Trophoblast cell (in vitro differentiated cells and primary cell): ENCODE data around the gene C20orf204.

Experiments used
- DNase-seq, 2 donors: peaks; one replicate each; pipeline ENCODE4 v3.0.0-alpha.2; 2016
- H2AFZ ChIP-seq: 2 replicates; pipeline ENCODE4 v1.6.1; 2013; ENCODE audit warnings: low read length, moderate library complexity, mild to moderate bottlenecking; ENCODE audit not compliant: insufficient read depth, poor library complexity
- H2AK5ac ChIP-seq: 2 replicates; pipeline ENCODE4 v1.6.1; 2013; ENCODE audit warnings: mild to moderate bottlenecking, low read length
- H2BK120ac ChIP-seq: 2 replicates; pipeline ENCODE4 v1.6.1; 2013; ENCODE audit warnings: low read length, mild to moderate bottlenecking, moderate library complexity; ENCODE audit not compliant: insufficient read depth, poor library complexity
- H2BK12ac ChIP-seq: 2 replicates; pipeline ENCODE4 v1.6.1; 2013; ENCODE audit warnings: mild to moderate bottlenecking, low read length, moderate library complexity
- H2BK5ac ChIP-seq: 2 replicates; pipeline ENCODE4 v1.6.1; 2013; ENCODE audit warnings: low read length, low read depth, moderate library complexity, mild to moderate bottlenecking; ENCODE audit not compliant: poor library complexity
- H3K14ac ChIP-seq: 2 replicates; pipeline ENCODE4 v1.6.1; 2013; ENCODE audit warnings: mild to moderate bottlenecking, low read length
- H3K18ac ChIP-seq: 2 replicates; pipeline ENCODE4 v1.6.1; 2013; ENCODE audit warnings: mild to moderate bottlenecking, low read length
- H3K23ac ChIP-seq: 2 replicates; pipeline ENCODE4 v1.6.1; 2013; ENCODE audit warnings: low read length
- H3K27ac ChIP-seq: 2 replicates; pipeline ENCODE4 v1.5.1; 2013; ENCODE audit warnings: low read depth, mild to moderate bottlenecking, inconsistent platforms, low read length, moderate library complexity
- H3K27me3 ChIP-seq: 2 replicates; pipeline ENCODE4 v1.6.1; 2013; ENCODE audit warnings: inconsistent platforms, mild to moderate bottlenecking, low read length, moderate library complexity; ENCODE audit not compliant: insufficient read depth
- H3K36me3 ChIP-seq, 2 experiments: 1 replicate in 1 of 2; 2 replicates in 1 of 2; pipeline ENCODE4 v1.6.1; 2013; ENCODE audit warnings: low read length in 2 of 2, mild to moderate bottlenecking in 2 of 2, moderate library complexity in 1 of 2; ENCODE audit not compliant: insufficient read depth in 2 of 2, control insufficient read depth in 1 of 2
- H3K4ac ChIP-seq: 2 replicates; pipeline ENCODE4 v1.6.1; 2013; ENCODE audit warnings: low read depth, mild to moderate bottlenecking, low read length, moderate library complexity
- H3K4me1 ChIP-seq, 2 experiments: 1 replicate in 1 of 2; 2 replicates in 1 of 2; pipeline ENCODE4 v1.6.1; 2013; ENCODE audit warnings: low read length in 2 of 2, mild to moderate bottlenecking in 2 of 2, moderate library complexity in 1 of 2; ENCODE audit not compliant: insufficient read depth in 2 of 2, control insufficient read depth in 1 of 2
- H3K4me2 ChIP-seq: 2 replicates; pipeline ENCODE4 v1.6.1; 2013; ENCODE audit warnings: inconsistent platforms, mild to moderate bottlenecking, low read length, moderate library complexity
- H3K4me3 ChIP-seq: 2 replicates; pipeline ENCODE4 v1.5.1; 2013; ENCODE audit warnings: mild to moderate bottlenecking, low read depth, low read length, inconsistent platforms
- H3K79me1 ChIP-seq: one replicate; pipeline ENCODE4 v1.6.1; 2013; ENCODE audit warnings: low read length
- H3K79me2 ChIP-seq: 2 replicates; pipeline ENCODE4 v1.6.1; 2013; ENCODE audit warnings: low read length, mild to moderate bottlenecking; ENCODE audit not compliant: control insufficient read depth, insufficient read depth, poor library complexity
- H3K9ac ChIP-seq: 2 replicates; pipeline ENCODE4 v1.6.1; 2013; ENCODE audit warnings: mild to moderate bottlenecking, low read length
- H3K9me3 ChIP-seq: 2 replicates; pipeline ENCODE4 v1.6.1; 2013; ENCODE audit warnings: low read depth, mild to moderate bottlenecking, control low read depth, inconsistent platforms, low read length; ENCODE audit not compliant: insufficient read depth
- H4K12ac ChIP-seq: 2 replicates; pipeline ENCODE4 v1.6.1; 2013; ENCODE audit warnings: low read depth, mild to moderate bottlenecking, low read length, moderate library complexity
- H4K8ac ChIP-seq: 2 replicates; pipeline ENCODE4 v1.6.1; 2013; ENCODE audit warnings: low read depth, mild to moderate bottlenecking, low read length, moderate library complexity
- H4K91ac ChIP-seq: one replicate; pipeline ENCODE4 v1.6.1; 2013; ENCODE audit warnings: low read depth, mild to moderate bottlenecking, low read length, moderate library complexity
- WGBS: extraction: QIAGEN DNeasy Blood & Tissue Kit; methylation state at CpG from one replicate; pipeline ENCODE4 v1.1.7; 2013; ENCODE audit warnings: missing lambda C conversion rate; ENCODE audit not compliant: insufficient read length, insufficient coverage; ENCODE audit errors: extremely low coverage; 5-methylcytosine and 5-hydroxymethylcytosine counted together

The C20orf204 gene

GRCh38 chr20:64047968-64048401 lies 12.0 kb downstream of the C20orf204 start:
- no peak overlapping the region for H3K23ac ChIP-seq
- peaks cover 0 to 14% of the 10 kb centered on the region in 2 experiments for H3K4me1 ChIP-seq
- H3K79me2 ChIP-seq, result no peaks in the 10 kb centered on the region
- H2AFZ ChIP-seq, result no peak overlapping the region
- no peak overlapping the region for H2BK120ac ChIP-seq
- no peak overlapping the region for H2AK5ac ChIP-seq
- no CpG with 5 or more reads among the region's 49 CpGs for WGBS
- peaks cover 37% of the 10 kb centered on the region for H3K27me3 ChIP-seq
- H2BK12ac ChIP-seq, result no peak overlapping the region
- no peak overlapping the region for H3K4me3 ChIP-seq
- H3K9me3 ChIP-seq, result no peaks in the 10 kb centered on the region
- no peak overlapping the region for H4K91ac ChIP-seq
- H4K8ac ChIP-seq, result no peak overlapping the region
- H3K9ac ChIP-seq, result no peak overlapping the region
- no peak overlapping the region for H3K27ac ChIP-seq
- H4K12ac ChIP-seq, result no peak overlapping the region
- no peak overlapping the region for H3K4ac ChIP-seq
- H3K4me2 ChIP-seq, result peak overlapping the region; percentile 51
- H3K79me1 ChIP-seq, result no peaks in the 10 kb centered on the region
- no peak for DNase-seq
- no peaks in the 10 kb centered on the region for H3K36me3 ChIP-seq
- H3K18ac ChIP-seq, result no peak overlapping the region
- H3K14ac ChIP-seq, result no peak overlapping the region
- H2BK5ac ChIP-seq, result no peak overlapping the region

DNA sequence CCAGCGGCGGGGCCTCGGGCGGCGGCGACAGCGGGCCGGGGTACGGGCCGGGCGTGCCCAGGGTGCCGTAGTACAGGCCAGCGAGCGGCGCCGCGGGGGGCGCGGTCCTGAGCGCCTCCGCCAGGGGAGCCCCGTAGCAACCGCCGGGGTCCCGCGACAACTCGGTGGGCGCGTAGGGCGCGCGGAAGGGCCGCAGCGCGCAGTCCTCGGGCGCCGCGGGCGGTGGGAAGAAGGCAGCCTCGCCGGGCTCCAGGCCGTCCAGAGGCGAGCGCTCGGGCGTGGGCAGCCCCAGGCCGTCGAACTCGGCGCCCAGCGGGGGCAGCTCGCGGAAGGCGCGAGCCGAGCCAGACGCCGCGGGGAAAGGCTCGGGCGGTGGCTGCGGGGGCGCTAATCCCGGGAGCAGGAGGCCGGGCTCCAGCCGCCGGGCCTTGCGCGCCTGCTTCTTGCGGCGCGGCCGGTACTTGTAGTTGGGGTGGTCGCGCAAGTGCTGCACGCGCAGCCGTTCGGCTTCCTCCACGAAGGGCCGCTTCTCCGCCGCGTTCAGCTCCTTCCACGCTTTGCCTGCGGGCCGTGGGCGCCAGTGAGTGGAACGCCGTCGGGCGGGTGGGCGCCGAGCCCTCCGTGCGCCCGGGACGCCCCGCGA lies 12.5 kb downstream of the C20orf204 start:
- Histone ChIP-seq H2AK5ac (no peak overlapping the region), H3K4me3 (no peak overlapping the region), H3K27ac (no peak overlapping the region), H3K4me2 (peak overlapping the region; percentile 51), H2BK12ac (no peak overlapping the region), H3K27me3 (peaks cover 37% of the 10 kb centered on the region), H3K79me1 (no peaks in the 10 kb centered on the region), H3K36me3 (no peaks in the 10 kb centered on the region), H3K9me3 (no peaks in the 10 kb centered on the region), H3K4ac (no peak overlapping the region), H2BK120ac (no peak overlapping the region), H4K91ac (no peak overlapping the region), H4K8ac (no peak overlapping the region), H2AFZ (no peak overlapping the region), H4K12ac (no peak overlapping the region), H3K79me2 (no peaks in the 10 kb centered on the region), H3K14ac (no peak overlapping the region), H2BK5ac (no peak overlapping the region), H3K23ac (no peak overlapping the region), H3K18ac (no peak overlapping the region), H3K9ac (no peak overlapping the region), H3K4me1 (peaks cover 0 to 14% of the 10 kb centered on the region in 2 experiments)
- WGBS, result no CpG with 5 or more reads among the region's 101 CpGs
- DNase-seq, result no peak

DNA sequence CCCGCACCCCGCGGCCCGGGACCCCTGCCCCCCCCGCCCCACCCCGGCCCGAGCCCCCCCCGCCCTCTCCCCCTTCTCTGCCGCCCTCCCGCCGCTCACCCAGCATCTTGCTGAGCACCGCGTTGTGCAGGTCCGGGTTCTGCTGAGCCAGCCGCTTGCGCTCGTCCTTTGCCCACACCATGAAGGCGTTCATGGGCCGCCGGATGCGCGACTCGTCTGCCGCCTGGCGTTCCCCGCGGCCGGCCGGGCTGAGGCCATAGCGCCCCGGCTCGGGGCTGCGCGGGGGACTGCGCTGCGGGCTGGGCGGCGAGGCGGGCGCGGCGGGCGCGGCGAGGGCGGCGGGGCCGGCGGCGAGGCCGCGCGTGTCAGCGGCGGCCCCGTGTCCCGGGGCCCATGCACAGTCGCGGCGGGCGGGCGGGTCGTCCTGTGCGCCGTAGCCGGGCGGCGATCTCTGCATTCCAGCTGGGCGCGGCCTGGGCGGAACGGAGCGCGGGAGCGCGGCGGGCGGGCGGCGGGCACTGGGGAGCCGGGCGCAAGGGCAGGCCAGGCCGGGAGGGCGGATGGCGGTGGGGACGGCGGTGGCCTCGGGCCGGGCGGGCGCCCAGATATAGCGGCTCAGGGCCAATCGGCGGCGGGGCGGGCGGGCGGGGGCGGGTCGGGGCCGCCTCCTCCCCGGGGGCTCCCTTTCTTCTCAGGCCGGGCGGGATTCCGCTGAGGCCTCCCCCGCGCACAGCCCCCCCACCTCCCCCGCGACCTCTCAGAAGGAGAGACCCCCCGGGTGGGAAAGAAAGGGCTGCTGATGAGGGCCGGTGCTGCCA lies 13.3 kb downstream of the C20orf204 start, which contains the start of gene SOX18:
TSS of gene SOX18 (minus strand) at position 580 of the 818 bp plus-strand sequence. CDS start at position 457, 123 bp downstream.
- Histone ChIP-seq H3K27ac (no peak within 1 kb of the TSS), H4K91ac (no peak within 1 kb of the TSS), H2AFZ (no peak within 1 kb of the TSS), H3K79me1 (peaks cover 2% of the 10 kb centered on the region), H3K9me3 (no peaks in the 10 kb centered on the region), H3K4me2 (peak within 1 kb of the TSS; percentile 51), H2BK5ac (no peak within 1 kb of the TSS), H3K9ac (no peak within 1 kb of the TSS), H2BK120ac (no peak within 1 kb of the TSS), H3K4me1 (peaks cover 6 to 20% of the 10 kb centered on the region in 2 experiments), H4K12ac (no peak within 1 kb of the TSS), H2BK12ac (no peak within 1 kb of the TSS), H4K8ac (no peak within 1 kb of the TSS), H3K36me3 (no peaks in the 10 kb centered on the region), H2AK5ac (no peak within 1 kb of the TSS), H3K4ac (no peak within 1 kb of the TSS), H3K27me3 (peaks cover 37% of the 10 kb centered on the region), H3K14ac (no peak within 1 kb of the TSS), H3K4me3 (no peak within 1 kb of the TSS), H3K23ac (no peak within 1 kb of the TSS), H3K18ac (no peak within 1 kb of the TSS), H3K79me2 (no peaks in the 10 kb centered on the region)
- no CpG with 5 or more reads among the region's 111 CpGs for WGBS
- peak in 1 of 2 donors; percentile 38 for DNase-seq

DNA sequence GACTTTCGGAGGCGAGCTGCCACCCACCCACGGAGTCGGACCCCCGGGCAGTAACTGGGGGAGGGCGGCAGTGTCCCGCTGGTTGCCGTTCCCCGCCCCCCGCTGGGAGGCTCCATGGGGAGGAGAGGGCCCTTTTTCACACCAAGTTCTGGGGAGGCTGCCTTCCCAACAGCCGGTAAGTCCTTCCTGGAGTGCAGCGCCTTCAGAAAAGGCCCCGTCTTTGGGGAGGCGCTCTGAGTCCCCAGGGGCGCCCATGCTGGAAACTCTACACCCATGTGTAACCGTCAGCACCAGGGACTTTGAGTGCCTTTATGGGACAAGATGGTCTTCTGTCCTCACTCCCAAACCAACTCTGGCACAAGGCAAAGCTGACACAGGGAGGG lies 13.9 kb downstream of the C20orf204 start:
- Histone ChIP-seq H2BK5ac (no peak overlapping the region), H3K9ac (no peak overlapping the region), H3K14ac (no peak overlapping the region), H3K4me3 (no peak overlapping the region), H2BK12ac (no peak overlapping the region), H4K8ac (no peak overlapping the region), H3K4ac (no peak overlapping the region), H2AFZ (no peak overlapping the region), H3K36me3 (no peaks in the 10 kb centered on the region), H2AK5ac (no peak overlapping the region), H3K27ac (no peak overlapping the region), H3K9me3 (no peaks in the 10 kb centered on the region), H2BK120ac (no peak overlapping the region), H3K27me3 (peaks cover 37% of the 10 kb centered on the region), H3K79me2 (no peaks in the 10 kb centered on the region), H4K91ac (no peak overlapping the region), H3K18ac (no peak overlapping the region), H3K79me1 (peaks cover 4% of the 10 kb centered on the region), H3K23ac (no peak overlapping the region), H4K12ac (no peak overlapping the region), H3K4me1 (peaks cover 8 to 21% of the 10 kb centered on the region in 2 experiments), H3K4me2 (peak overlapping the region; percentile 7)
- DNase-seq, result no peak
- no CpG with 5 or more reads among the region's 16 CpGs for WGBS
